ENCODE results near the gene HCST. TPM values are rescaled to one million over a fixed set of nuclear protein-coding genes. Genes with fewer than 3 reads are reported as not detected.

The HCST gene
- total RNA-seq, 1 experiment from 2014 or later: not detected

DNA sequence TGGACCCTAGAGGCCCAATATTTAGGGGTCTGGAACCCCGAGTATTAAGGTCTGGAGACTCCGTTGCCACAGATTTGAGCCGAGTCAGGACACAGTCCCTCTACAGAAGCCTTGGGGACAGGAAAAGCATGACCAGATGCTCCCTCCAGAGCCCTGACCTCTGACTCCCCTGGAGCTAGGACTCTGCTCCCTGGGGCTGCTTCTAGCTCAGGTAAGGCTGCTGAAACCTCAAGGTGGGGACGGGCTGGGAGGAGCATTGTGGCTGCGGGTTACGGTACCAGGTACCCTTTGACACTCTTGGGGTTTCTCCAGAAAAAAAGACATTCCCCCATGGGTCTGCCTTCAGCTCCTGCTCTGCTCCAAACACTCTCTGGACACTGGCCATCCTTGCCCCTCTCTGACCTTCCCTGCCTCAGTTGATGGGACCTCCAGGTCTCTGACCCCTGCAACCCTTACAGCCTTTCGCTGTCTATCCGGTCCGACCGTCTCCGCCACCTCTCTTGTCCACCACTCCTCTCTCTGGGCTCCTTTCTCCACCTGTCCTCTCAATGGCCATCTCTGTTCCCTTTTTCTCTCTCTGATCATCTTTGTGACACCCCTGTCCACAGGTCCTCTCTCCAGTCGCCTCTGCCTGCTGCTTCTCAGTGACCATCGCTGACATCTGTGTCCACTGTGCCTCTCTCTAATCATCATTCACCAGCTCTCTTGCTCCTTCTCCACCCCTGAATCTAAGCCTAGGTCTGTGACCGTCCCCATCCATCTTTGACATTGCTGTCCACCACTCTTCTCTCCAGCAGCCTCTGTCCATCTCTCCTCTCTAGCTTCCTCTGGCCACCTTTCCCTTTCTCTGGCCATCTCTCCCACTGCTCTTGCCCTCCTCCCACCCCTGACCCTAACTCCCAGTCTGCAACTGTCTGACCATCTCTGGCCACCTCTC, 35.3 kb downstream of the HCST start:
- no peak for DNase-seq (ENCODE audit: low spot score)

DNA sequence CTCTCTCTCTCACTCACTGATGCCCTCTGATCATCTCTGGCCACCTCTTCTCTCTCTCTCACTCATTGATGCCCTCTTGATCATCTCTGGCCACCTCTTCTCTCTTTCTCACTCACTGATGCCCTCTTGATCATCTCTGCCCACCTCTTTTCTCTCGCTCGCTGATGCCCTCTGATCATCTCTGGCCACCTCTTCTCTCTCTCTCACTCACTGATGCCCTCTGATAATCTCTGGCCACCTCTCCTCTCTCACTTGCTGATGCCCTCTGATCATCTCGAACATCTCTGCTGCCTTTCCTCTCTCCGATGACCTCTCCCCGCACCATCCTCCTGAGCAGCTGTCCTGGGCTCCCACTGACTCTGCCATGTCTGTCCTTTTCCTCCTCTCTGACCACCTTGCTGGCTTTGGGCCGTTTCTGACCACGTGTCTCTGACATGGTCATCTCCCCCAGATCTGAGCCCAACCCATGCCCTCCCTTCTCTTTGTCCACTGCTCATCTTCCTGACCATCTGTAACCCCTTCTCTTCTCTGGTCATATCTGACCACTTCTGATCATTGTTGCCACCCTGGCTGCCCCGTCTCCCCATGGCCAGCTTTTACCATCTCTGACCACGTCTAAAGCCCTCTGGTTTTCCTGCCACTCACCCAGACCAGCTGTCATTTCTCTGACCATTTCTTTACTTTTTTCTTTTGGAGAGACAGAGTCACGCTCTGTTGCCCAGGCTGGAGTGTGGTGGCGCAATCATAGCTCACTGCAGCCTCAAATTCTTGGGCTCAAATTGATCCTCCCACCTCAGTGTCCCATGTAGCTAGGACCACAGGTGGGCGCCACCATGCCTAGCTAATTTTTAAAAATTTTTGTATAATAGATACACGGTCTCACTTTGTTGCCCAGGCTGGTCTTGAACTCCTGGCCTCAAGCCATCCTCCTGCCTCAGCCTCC, 36.2 kb downstream of the HCST start:
- DNase-seq (ENCODE audit: low spot score): no peak

DNA sequence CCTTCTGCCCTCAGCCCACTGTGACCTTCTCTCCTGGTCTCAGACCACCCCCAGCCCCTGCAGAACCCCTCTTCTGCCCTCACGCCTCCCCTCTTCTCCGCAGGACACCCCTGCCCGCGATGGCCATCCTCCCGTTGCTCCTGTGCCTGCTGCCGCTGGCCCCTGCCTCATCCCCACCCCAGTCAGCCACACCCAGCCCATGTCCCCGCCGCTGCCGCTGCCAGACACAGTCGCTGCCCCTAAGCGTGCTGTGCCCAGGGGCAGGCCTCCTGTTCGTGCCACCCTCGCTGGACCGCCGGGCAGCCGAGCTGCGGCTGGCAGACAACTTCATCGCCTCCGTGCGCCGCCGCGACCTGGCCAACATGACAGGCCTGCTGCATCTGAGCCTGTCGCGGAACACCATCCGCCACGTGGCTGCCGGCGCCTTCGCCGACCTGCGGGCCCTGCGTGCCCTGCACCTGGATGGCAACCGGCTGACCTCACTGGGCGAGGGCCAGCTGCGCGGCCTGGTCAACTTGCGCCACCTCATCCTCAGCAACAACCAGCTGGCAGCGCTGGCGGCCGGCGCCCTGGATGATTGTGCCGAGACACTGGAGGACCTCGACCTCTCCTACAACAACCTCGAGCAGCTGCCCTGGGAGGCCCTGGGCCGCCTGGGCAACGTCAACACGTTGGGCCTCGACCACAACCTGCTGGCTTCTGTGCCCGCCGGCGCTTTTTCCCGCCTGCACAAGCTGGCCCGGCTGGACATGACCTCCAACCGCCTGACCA, 37.2 kb downstream of the HCST start:
- no peak for DNase-seq (ENCODE audit: low spot score)

DNA sequence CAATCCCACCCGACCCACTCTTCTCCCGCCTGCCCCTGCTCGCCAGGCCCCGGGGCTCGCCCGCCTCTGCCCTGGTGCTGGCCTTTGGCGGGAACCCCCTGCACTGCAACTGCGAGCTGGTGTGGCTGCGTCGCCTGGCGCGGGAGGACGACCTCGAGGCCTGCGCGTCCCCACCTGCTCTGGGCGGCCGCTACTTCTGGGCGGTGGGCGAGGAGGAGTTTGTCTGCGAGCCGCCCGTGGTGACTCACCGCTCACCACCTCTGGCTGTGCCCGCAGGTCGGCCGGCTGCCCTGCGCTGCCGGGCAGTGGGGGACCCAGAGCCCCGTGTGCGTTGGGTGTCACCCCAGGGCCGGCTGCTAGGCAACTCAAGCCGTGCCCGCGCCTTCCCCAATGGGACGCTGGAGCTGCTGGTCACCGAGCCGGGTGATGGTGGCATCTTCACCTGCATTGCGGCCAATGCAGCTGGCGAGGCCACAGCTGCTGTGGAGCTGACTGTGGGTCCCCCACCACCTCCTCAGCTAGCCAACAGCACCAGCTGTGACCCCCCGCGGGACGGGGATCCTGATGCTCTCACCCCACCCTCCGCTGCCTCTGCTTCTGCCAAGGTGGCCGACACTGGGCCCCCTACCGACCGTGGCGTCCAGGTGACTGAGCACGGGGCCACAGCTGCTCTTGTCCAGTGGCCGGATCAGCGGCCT, 37.9 kb downstream of the HCST start:
- no peak for DNase-seq (ENCODE audit: low spot score)

DNA sequence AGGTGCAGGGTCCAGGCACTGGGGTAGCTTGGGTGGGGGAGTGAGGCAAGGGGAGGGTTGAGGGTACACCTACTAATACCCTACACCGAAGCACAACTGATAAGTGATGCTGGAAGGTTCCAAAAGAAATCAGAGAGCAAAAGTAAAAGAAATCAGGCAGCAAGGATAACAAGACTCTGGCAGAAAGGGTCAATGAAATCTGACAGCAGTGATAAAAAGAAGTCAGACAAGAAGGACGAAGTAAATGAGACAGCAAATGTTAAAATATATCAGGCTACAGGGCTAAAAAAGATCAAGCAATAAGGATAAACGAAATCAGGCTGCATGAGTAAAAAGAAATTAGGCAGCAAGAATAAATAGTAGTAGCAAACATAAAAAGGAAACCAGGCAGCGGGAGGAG, 38.5 kb downstream of the HCST start:
- DNase-seq (ENCODE audit: low spot score): no peak

DNA sequence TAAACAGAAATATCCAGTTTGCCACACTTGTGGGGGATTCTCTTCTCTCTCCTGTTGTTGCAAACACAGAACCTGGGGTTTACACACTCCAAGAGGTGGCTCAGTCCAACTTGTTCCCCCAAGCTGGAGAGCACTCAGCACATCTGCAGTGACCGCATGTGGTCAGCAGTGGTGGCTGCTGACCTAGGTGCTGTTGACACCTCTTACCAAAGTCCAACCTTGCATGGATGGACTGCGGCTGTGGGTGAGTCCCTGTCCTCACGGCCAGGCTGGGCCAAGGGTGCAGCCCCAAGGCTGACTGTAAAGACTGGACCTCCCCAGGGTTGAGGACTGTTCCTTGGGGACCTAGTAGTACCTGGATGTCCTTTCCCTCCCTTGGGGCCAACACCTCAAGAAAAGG, 39.9 kb downstream of the HCST start:
- no peak for DNase-seq (ENCODE audit: low spot score)

DNA sequence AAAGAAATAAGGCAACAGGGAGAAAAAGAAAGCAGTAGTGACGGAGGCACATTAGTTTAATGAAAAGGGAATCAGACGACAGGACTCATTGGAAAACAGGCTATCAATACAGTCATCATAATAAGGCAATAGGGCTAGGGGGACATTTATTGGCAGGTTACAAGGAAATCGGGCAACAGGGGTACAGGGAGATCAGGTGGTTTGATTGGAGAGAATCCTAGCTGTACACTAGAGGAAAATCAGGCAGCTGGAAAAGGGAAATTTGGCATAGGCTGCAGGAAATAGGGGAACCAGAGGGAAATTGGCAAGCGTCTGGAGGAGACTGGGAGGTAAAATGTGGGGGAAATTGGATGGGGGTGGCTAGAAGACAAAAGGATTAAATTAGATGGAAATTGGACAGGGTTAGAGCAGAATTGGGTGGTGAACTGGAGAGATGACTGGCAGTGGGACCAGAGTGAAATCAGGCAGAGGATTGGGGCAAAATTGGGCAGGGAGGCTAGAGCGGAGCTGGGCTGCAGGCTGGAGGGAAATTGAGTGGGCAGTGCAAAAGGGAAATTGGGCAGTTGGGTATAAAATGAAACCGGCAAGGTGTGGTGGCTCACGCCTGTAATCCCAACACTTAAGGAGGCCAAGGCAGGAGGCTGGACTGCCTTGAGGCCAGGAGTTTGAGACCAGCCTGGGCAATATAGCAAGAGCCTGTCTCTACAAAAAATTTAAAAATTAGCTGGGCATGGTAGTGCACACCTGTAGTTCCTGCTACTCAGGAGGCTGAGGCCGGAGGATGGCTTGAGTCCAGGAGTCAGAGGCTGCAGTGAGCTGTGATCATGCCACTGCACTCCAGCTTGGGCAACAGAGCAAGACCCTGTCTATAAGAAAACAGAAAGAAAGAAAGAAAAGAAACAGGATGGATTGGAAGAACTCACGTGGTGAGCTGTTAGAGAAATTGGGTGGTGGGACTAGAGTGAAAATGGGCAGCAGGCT, 41.3 kb downstream of the HCST start:
- no peak for DNase-seq (ENCODE audit: low spot score)

DNA sequence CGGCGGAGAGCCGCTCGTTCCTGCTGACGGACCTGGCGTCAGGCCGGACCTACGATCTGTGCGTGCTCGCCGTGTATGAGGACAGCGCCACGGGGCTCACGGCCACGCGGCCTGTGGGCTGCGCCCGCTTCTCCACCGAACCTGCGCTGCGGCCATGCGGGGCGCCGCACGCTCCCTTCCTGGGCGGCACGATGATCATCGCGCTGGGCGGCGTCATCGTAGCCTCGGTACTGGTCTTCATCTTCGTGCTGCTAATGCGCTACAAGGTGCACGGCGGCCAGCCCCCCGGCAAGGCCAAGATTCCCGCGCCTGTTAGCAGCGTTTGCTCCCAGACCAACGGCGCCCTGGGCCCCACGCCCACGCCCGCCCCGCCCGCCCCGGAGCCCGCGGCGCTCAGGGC, 42.2 kb downstream of the HCST start:
- no peak for DNase-seq (ENCODE audit: low spot score)

DNA sequence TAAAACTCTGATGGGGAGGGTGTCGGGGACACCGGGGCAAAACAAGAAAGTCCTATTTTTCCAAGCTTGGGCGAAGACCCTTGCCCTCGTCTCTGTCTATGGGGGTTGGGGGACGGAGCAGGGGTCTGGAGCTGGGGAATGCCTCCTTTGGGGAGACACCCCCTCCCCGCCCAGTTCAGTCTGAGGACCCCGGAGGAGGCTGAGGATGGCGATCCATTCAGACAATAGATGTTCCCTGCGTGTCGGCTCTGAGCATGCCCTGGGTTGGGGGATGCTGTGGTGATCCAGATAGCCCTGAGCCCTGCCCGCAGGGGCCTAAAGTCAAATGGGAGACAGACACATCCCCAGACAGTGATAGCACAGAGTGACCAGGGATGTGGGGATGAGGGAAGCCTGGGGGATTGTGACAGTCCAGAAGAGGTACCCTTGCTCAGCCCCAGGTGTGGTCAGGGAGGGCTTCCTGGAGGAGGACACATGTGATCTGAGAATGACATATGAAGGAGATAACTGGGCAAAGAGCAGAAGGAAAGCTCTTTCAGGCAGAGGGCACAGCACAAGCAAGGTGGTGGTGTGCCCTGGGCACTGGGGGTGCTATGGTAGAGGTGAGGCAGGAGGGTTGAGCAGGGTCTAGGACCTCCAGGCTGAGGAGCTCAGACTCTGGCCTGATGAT, 42.9 kb downstream of the HCST start:
- no peak for DNase-seq (ENCODE audit: low spot score)

DNA sequence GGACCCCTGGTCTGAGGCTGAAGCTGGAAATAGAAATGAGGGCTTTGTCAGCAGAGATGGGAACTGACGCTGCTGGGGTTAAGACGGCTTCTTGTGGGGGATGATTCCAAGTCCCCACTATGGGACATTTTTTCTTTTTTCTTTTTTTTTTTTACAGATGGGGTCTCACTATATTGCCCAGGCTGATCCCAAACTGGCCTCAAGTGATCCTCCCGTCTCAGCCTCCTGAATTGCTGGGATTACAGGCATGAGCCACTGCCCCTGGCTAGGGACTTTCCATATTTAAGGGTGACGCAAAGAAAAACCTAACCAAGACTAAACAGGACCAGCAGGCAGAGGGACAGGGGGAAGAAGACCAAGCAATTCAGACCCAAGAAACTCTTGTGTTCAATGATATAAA, 43.9 kb downstream of the HCST start:
- no peak for DNase-seq (ENCODE audit: low spot score)

DNA sequence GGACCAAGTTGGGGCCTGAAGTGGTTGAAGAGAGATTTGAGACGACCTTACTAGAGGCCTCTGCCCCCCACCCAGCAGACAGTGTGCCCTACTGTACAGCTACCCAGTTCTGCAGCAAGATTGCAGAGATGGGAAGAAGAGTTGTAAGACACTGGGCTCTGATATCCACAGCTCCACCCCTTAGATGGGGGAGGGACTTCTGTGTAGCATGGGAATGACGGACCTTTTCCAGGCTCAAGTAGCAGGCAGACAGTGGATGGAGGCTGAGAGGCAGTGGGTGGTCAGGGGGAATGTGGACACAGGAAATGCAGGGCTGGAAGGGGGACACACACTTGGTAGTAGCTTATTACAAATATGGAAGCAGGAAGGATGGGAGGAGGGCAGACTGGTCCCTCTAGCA, 46.8 kb downstream of the HCST start:
- no peak for DNase-seq (ENCODE audit: low spot score)

Other genes starting within 250 kb of the HCST start
- gene UPK1A, start 236.0 kb upstream of the HCST start, total RNA-seq (2014; rRNA removed; shearing (Covaris generic)): not detected in 2 replicates
- not detected in 2 replicates for gene ZBTB32, start 198.0 kb upstream of the HCST start, total RNA-seq (2014; rRNA removed; shearing (Covaris generic))
- 4.9 and 8.8 TPM in 2 replicates for gene KMT2B, start 184.5 kb upstream of the HCST start, total RNA-seq (2014; rRNA removed; shearing (Covaris generic))
- gene IGFLR1, start 160.1 kb upstream of the HCST start, total RNA-seq (2014; rRNA removed; shearing (Covaris generic)): 6.2 and 31.2 TPM in 2 replicates
- gene U2AF1L4, start 157.1 kb upstream of the HCST start, total RNA-seq (2014; rRNA removed; shearing (Covaris generic)): 25.2 and 27.5 TPM in 2 replicates
- 91.4 and 100 TPM in 2 replicates for gene PSENEN, start 156.9 kb upstream of the HCST start, total RNA-seq (2014; rRNA removed; shearing (Covaris generic))
- 11.5 and 15.5 TPM in 2 replicates for gene LIN37, start 154.0 kb upstream of the HCST start, total RNA-seq (2014; rRNA removed; shearing (Covaris generic))
- not detected in 2 replicates for gene HSPB6, start 145.5 kb upstream of the HCST start, total RNA-seq (2014; rRNA removed; shearing (Covaris generic))
- 9.6 and 15.3 TPM in 2 replicates for gene PROSER3, start 144.4 kb upstream of the HCST start, total RNA-seq (2014; rRNA removed; shearing (Covaris generic))
- 1.5 and 2.2 TPM in 2 replicates for gene ARHGAP33, start 127.0 kb upstream of the HCST start, total RNA-seq (2014; rRNA removed; shearing (Covaris generic))
- gene PRODH2, start 89.7 kb upstream of the HCST start, total RNA-seq (2014; rRNA removed; shearing (Covaris generic)): not detected in 2 replicates
- gene NPHS1, start 50.0 kb upstream of the HCST start, total RNA-seq (2014; rRNA removed; shearing (Covaris generic)): not detected in 2 replicates
- 0.08 and 0.19 TPM in 2 replicates for gene KIRREL2, start 45.6 kb upstream of the HCST start, total RNA-seq (2014; rRNA removed; shearing (Covaris generic))
- 28.7 and 45.8 TPM in 2 replicates for gene APLP1, start 34.0 kb upstream of the HCST start, total RNA-seq (2014; rRNA removed; shearing (Covaris generic))
- gene NFKBID, start 2.0 kb upstream of the HCST start, total RNA-seq (2014; rRNA removed; shearing (Covaris generic)): 1.4 and 1.8 TPM in 2 replicates
- gene TYROBP, start 5.8 kb downstream of the HCST start, total RNA-seq (2014; rRNA removed; shearing (Covaris generic)): not detected in 2 replicates
- gene LRFN3, start 33.8 kb downstream of the HCST start, total RNA-seq (2014; rRNA removed; shearing (Covaris generic)): 4.6 and 5.6 TPM in 2 replicates
- gene SDHAF1, start 92.7 kb downstream of the HCST start, total RNA-seq (2014; rRNA removed; shearing (Covaris generic)): 40.4 and 61.9 TPM in 2 replicates
- 0.60 and 0.94 TPM in 2 replicates for gene SYNE4, start 106.3 kb downstream of the HCST start, total RNA-seq (2014; rRNA removed; shearing (Covaris generic))
- gene ALKBH6, start 111.7 kb downstream of the HCST start, total RNA-seq (2014; rRNA removed; shearing (Covaris generic)): 47.7 and 63.7 TPM in 2 replicates
- 1.9 and 3.8 TPM in 2 replicates for gene CLIP3, start 130.3 kb downstream of the HCST start, total RNA-seq (2014; rRNA removed; shearing (Covaris generic))
- 1.9 and 6.3 TPM in 2 replicates for gene THAP8, start 151.8 kb downstream of the HCST start, total RNA-seq (2014; rRNA removed; shearing (Covaris generic))
- gene WDR62, start 152.4 kb downstream of the HCST start, total RNA-seq (2014; rRNA removed; shearing (Covaris generic)): 21.5 and 21.9 TPM in 2 replicates
- gene OVOL3, start 208.6 kb downstream of the HCST start, total RNA-seq (2014; rRNA removed; shearing (Covaris generic)): not detected in 2 replicates
- gene POLR2I, start 212.3 kb downstream of the HCST start, total RNA-seq (2014; rRNA removed; shearing (Covaris generic)): 192 and 193 TPM in 2 replicates
- 509 and 536 TPM in 2 replicates for gene TBCB, start 212.9 kb downstream of the HCST start, total RNA-seq (2014; rRNA removed; shearing (Covaris generic))
- gene CAPNS1, start 237.5 kb downstream of the HCST start, total RNA-seq (2014; rRNA removed; shearing (Covaris generic)): 462 and 482 TPM in 2 replicates
- gene COX7A1, start 249.9 kb downstream of the HCST start, total RNA-seq (2014; rRNA removed; shearing (Covaris generic)): not detected in 2 replicates

Data from H4 (cell line).